GM21515 (cell line): ENCODE data around the gene CCBE1.

Experiments
- ATAC-seq: cut with Tn5 transposase; IDR thresholded peaks from one replicate; pipeline ENCODE4 v1.9.1; 2021; ENCODE audit not compliant: unreplicated experiment

CCBE1 gene

GRCh38 chr18:59576541-59577385, 120.5 kb downstream of the CCBE1 start:
- ATAC-seq = no peak

- no peak for ATAC-seq
Measured at GRCh38 chr18:59575995-59576394, 121.2 kb downstream of the CCBE1 start.

GRCh38 chr18:59573962-59574361, 123.3 kb downstream of the CCBE1 start:
- ATAC-seq = no peak

- no peak for ATAC-seq
Measured at GRCh38 chr18:59571902-59572301, 125.3 kb downstream of the CCBE1 start.

- no peak for ATAC-seq
Measured at GRCh38 chr18:59570796-59571195, 126.4 kb downstream of the CCBE1 start.

GRCh38 chr18:59570101-59570775, 127.0 kb downstream of the CCBE1 start:
- no peak for ATAC-seq

GRCh38 chr18:59569390-59569791, 127.8 kb downstream of the CCBE1 start:
- no peak for ATAC-seq

GRCh38 chr18:59567431-59567830, 129.8 kb downstream of the CCBE1 start:
- ATAC-seq = no peak

- ATAC-seq = no peak
Measured at GRCh38 chr18:59566533-59566971, 130.7 kb downstream of the CCBE1 start.

- ATAC-seq = no peak
Measured at GRCh38 chr18:59565957-59566356, 131.3 kb downstream of the CCBE1 start.

- ATAC-seq = no peak
Measured at GRCh38 chr18:59564561-59564960, 132.7 kb downstream of the CCBE1 start.

- no peak for ATAC-seq
Measured at GRCh38 chr18:59563176-59563785, 133.9 kb downstream of the CCBE1 start.

GRCh38 chr18:59562751-59563150, 134.5 kb downstream of the CCBE1 start:
- no peak for ATAC-seq

- no peak for ATAC-seq
Measured at GRCh38 chr18:59561612-59562011, 135.6 kb downstream of the CCBE1 start.

GRCh38 chr18:59560556-59560955, 136.7 kb downstream of the CCBE1 start:
- no peak for ATAC-seq

- ATAC-seq = no peak
Measured at GRCh38 chr18:59559528-59559927, 137.7 kb downstream of the CCBE1 start.

GRCh38 chr18:59555995-59556659, 141.1 kb downstream of the CCBE1 start:
- ATAC-seq = no peak

GRCh38 chr18:59554796-59555335, 142.4 kb downstream of the CCBE1 start:
- ATAC-seq = no peak

- ATAC-seq = no peak
Measured at GRCh38 chr18:59553273-59553870, 143.9 kb downstream of the CCBE1 start.

GRCh38 chr18:59551902-59552635, 145.2 kb downstream of the CCBE1 start:
- no peak for ATAC-seq
